Progenitor cell of endocrine pancreas (in vitro differentiated cells): ENCODE measurements around the gene HSD17B3. TPM values are rescaled to one million over a fixed set of nuclear protein-coding genes. Genes with fewer than 3 reads are reported as not detected.

Source experiments
- DNase-seq: peaks from one replicate; pipeline ENCODE4 v3.0.0; 2021; ENCODE audit warnings: low spot score; ENCODE audit not compliant: unreplicated experiment
- H3K27ac Mint-ChIP-seq: 2 replicates; pipeline ENCODE4 v1.8.0; 2021; ENCODE audit warnings: mild to moderate bottlenecking, moderate library complexity, mixed read lengths
- H3K27me3 Mint-ChIP-seq: 2 replicates; pipeline ENCODE4 v1.8.0; 2021; ENCODE audit warnings: mixed read lengths
- H3K36me3 Mint-ChIP-seq: 2 replicates; pipeline ENCODE4 v1.8.0; 2022; ENCODE audit warnings: mixed read lengths; ENCODE audit not compliant: insufficient read depth
- H3K4me1 Mint-ChIP-seq: 2 replicates; pipeline ENCODE4 v1.8.0; 2021; ENCODE audit warnings: low read depth, mixed read lengths
- H3K4me3 Mint-ChIP-seq: 2 replicates; pipeline ENCODE4 v1.8.0; 2021; ENCODE audit warnings: low read depth, mild to moderate bottlenecking, moderate library complexity, mixed read lengths
- H3K9me3 Mint-ChIP-seq: 2 replicates; pipeline ENCODE4 v1.8.0; 2021; ENCODE audit warnings: low read depth, mixed read lengths
- total RNA-seq: library from RNA; stranded (reverse); gene quantifications from 2 replicates; pipeline ENCODE4 v1.2.1, GENCODE V29; 2021
- TF ChIP-seq, protein P1 (sequence below): fragments of 200-600 bp; sonication (generic); IDR thresholded peaks from one replicate; pipeline ENCODE4 v1.5.0; 2021; ENCODE audit warnings: antibody characterized with exemption, mild to moderate bottlenecking; ENCODE audit not compliant: unreplicated experiment

The HSD17B3 gene
- total RNA-seq, 1 donor from 2014 or later: not detected

DNA sequence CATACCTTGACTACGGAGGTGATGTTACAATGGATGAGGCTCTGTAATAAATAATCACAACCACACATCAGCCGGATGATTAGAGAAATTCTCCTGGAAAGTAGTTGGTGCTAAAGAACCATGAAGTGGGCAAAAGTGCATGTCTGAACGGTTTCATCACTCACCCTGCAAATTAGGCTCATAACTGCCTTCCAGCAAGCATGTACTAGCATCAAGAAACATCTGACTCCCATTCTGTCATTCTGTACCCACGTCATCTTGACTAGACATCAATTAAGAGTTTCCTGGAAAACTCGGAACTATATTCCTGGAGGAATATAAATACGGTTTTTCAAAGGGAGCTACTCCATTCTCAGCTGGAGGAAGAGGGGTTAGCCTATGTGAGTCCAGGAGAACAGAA is 52.2 kb downstream of the HSD17B3 start:
- H3K9me3 Mint-ChIP-seq: no peaks in the 10 kb centered on the region
- peaks cover 3% of the 10 kb centered on the region for H3K27me3 Mint-ChIP-seq
- no peak for DNase-seq
- TF ChIP-seq, protein P1, sequence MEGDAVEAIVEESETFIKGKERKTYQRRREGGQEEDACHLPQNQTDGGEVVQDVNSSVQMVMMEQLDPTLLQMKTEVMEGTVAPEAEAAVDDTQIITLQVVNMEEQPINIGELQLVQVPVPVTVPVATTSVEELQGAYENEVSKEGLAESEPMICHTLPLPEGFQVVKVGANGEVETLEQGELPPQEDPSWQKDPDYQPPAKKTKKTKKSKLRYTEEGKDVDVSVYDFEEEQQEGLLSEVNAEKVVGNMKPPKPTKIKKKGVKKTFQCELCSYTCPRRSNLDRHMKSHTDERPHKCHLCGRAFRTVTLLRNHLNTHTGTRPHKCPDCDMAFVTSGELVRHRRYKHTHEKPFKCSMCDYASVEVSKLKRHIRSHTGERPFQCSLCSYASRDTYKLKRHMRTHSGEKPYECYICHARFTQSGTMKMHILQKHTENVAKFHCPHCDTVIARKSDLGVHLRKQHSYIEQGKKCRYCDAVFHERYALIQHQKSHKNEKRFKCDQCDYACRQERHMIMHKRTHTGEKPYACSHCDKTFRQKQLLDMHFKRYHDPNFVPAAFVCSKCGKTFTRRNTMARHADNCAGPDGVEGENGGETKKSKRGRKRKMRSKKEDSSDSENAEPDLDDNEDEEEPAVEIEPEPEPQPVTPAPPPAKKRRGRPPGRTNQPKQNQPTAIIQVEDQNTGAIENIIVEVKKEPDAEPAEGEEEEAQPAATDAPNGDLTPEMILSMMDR: no peak
- no peak overlapping the region for H3K4me3 Mint-ChIP-seq
- H3K4me1 Mint-ChIP-seq: no peaks in the 10 kb centered on the region
- H3K27ac Mint-ChIP-seq: no peak overlapping the region
- H3K36me3 Mint-ChIP-seq: no peaks in the 10 kb centered on the region

DNA sequence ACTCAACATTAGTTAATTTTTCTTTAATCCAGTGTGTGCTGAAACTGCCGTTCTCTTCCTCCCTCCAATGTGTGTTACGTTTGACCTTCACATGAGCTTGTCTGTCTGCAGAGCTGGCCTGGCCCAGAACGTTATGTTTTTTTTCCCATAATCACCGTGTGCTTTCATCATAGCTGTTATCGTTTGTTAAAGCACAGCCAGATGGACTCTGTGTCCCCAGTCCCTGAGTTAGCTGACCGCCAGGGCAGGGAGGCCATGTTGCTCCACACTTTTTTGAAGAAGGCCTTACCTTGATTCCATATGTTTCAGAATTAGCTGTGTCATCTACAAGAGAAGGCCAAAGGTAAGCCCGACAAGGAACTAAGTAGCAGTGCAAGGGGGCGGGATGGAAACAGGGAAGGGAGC is 55.7 kb downstream of the HSD17B3 start:
- Mint-ChIP-seq H3K9me3 (no peaks in the 10 kb centered on the region), H3K4me1 (no peaks in the 10 kb centered on the region), H3K4me3 (no peak overlapping the region), H3K36me3 (no peaks in the 10 kb centered on the region), H3K27me3 (peaks cover 3% of the 10 kb centered on the region), H3K27ac (no peak overlapping the region)
- TF ChIP-seq, protein P1: no peak
- DNase-seq: no peak

DNA sequence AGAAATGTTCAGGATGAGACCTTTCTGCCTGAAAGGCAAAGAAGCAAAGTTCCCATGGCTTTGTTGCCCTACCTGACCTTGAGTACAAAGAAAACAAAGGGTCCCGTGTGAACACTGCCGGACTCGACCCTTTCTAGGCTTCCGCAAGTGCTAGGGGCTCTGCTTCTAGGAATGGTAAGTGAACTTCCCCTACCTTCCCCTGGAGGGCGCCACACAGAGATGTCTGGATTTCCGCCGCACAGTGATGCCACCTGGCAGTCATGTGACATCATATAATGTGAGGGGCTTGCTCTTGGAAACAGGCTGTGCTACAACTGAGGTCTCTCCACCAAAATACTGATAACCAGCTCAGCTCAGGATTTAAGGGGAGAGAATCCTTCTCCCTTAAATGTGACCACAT is 56.6 kb downstream of the HSD17B3 start:
- no peak overlapping the region for H3K27ac Mint-ChIP-seq
- no peaks in the 10 kb centered on the region for H3K4me1 Mint-ChIP-seq
- H3K9me3 Mint-ChIP-seq: no peaks in the 10 kb centered on the region
- no peaks in the 10 kb centered on the region for H3K36me3 Mint-ChIP-seq
- TF ChIP-seq, protein P1: peak; percentile 19
- no peak overlapping the region for H3K4me3 Mint-ChIP-seq
- H3K27me3 Mint-ChIP-seq: peaks cover 3% of the 10 kb centered on the region
- no peak for DNase-seq

DNA sequence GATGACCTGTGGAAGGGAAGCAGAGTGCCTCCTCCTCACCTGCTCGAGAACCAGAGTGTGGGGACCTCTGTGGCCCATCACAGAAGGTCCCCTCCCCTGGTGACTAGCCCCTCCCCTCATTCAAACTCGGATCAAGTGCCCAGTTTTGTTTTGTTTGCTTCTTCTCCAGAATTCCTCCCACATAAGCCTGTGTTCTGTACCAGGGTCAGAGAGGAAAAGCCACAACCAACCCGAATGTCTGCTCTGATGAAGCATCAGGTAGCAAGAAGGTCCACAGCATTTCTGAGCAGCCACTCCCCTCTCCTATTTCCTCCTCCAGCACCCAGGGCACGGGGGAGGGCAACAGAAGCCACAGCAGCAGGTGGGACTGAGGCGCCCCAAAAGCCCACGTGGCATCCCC is 58.2 kb downstream of the HSD17B3 start:
- no peaks in the 10 kb centered on the region for H3K36me3 Mint-ChIP-seq
- H3K27ac Mint-ChIP-seq: no peak overlapping the region
- TF ChIP-seq, protein P1: no peak
- H3K27me3 Mint-ChIP-seq: peaks cover 3% of the 10 kb centered on the region
- no peaks in the 10 kb centered on the region for H3K9me3 Mint-ChIP-seq
- DNase-seq: no peak
- no peak overlapping the region for H3K4me3 Mint-ChIP-seq
- H3K4me1 Mint-ChIP-seq: no peaks in the 10 kb centered on the region

DNA sequence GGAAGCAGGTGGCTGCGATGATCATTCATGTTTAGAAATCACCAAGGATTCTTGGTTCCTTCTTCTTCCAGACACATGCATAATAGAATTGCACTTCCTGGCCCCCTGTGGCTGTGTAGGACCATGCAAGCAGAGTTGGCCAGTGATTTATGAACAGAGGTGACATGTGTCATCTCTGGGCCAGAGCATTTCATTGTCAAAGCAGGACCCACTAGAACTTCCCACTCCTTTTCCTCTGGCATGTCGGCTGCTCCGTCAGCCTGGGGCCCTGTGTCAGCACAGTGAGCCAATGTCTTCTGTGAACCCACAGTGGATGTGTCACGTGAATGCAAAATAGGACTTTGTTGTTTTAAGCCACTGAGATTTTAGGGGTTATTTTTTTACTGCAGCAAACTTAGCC is 59.2 kb downstream of the HSD17B3 start:
- DNase-seq: no peak
- H3K4me1 Mint-ChIP-seq: no peaks in the 10 kb centered on the region
- no peaks in the 10 kb centered on the region for H3K27me3 Mint-ChIP-seq
- H3K4me3 Mint-ChIP-seq: no peak overlapping the region
- H3K9me3 Mint-ChIP-seq: no peaks in the 10 kb centered on the region
- no peak overlapping the region for H3K27ac Mint-ChIP-seq
- no peaks in the 10 kb centered on the region for H3K36me3 Mint-ChIP-seq
- TF ChIP-seq, protein P1: no peak
